C4-2B (cell line): Measurements from ENCODE around the gene PIGQ.

Experiments
- ZFX ChIP-seq: fragments of 450-650 bp; IDR thresholded peaks from 2 replicates; pipeline ENCODE4 v1.6.1; 2017
- TF ChIP-seq, protein P1 (sequence below): fragments of 450-650 bp; conservative IDR thresholded peaks from 2 replicates; pipeline ENCODE4 v1.5.1; 2017; ENCODE audit warnings: mild to moderate bottlenecking

DNA sequence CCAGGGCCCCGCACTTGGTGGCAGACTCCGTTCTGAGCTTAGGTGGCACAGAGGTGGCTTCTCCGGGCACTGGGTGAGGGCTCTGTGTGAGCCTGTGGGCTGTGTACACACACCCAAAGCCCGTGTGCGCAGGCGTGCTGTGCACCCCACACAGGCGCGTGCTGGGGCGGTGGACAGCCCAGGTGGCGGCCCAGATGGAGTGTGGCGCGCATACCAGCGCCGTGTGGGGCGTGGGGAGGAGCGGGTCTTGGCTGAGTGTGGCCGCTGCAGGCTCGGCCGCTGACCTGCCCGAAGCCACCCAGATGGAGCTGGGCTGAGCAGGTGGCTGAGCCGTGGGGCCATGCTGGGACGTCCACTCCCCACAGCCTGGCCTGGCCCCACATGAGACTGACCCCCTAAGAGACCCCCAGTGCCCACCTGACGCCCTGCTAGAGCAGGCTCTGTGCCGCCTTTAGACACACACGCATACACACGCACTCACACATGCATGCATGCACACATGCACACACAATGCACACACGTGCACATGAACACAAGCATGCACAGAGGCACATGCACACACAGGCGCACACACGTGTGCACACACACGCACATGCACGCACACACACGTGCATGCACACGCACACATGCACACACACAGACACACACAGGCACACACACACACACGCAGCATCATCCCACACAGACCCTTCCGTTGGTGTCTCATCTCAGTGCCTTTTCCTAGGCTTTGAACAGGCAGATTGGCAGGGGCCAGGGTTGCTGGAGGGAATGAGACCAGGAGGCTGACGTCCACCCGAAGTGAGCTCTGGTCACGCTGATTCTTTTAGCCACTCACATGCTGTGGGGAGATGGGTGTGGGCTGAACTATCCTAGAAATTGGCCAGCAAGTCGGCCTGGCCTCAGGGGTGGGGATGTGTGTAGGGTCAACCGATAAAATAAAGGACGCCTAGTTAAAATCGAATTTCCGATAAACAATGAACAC is 7.5 kb upstream of the PIGQ start:
- TF ChIP-seq, protein P1, sequence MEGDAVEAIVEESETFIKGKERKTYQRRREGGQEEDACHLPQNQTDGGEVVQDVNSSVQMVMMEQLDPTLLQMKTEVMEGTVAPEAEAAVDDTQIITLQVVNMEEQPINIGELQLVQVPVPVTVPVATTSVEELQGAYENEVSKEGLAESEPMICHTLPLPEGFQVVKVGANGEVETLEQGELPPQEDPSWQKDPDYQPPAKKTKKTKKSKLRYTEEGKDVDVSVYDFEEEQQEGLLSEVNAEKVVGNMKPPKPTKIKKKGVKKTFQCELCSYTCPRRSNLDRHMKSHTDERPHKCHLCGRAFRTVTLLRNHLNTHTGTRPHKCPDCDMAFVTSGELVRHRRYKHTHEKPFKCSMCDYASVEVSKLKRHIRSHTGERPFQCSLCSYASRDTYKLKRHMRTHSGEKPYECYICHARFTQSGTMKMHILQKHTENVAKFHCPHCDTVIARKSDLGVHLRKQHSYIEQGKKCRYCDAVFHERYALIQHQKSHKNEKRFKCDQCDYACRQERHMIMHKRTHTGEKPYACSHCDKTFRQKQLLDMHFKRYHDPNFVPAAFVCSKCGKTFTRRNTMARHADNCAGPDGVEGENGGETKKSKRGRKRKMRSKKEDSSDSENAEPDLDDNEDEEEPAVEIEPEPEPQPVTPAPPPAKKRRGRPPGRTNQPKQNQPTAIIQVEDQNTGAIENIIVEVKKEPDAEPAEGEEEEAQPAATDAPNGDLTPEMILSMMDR, result no peak
- TF ChIP-seq ZFX, result no peak
